GM18873 (cell line): Measurements from ENCODE around the gene UFD1.

Experiments used
- ATAC-seq: cut with Tn5 transposase; IDR thresholded peaks from one replicate; pipeline ENCODE4 v1.9.1; 2021; ENCODE audit warnings: mild to moderate bottlenecking, moderate library complexity, moderate number of reproducible peaks; ENCODE audit not compliant: unreplicated experiment, low FRiP score

Gene UFD1

DNA sequence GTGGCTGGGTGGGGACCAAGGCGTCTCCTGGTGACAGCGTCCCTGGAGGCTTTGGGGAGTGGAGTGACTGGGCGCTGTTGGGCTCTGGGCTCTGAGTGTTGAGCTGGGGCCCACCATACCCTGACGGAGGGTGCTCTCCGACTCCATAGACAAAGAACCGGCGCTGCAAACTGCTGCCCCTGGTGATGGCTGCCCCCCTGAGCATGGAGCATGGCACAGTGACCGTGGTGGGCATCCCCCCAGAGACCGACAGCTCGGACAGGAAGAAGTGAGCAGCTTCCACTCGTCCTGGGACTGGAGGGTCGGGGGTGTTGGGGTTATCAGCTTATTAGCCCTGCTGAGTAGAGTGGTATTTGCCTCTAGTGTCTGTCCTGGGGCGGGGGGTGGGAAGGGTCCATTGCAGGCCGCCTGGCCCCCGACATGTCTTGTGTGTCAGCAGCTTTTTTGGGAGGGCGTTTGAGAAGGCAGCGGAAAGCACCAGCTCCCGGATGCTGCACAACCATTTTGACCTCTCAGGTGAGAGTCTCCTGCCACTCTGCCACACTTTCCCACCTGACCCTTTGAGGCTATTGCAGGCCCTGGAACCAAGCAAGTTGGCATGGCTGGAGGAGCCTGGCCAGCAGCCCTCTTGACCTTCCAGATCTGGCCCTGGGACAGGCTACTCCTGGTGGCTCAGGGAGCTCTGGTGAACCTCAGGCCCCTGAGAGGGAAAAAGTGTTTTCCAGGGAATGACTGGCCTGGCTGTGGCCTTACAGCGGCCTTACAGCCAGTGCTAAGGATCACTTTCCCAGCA is 37.6 kb upstream of the UFD1 start:
- no peak for ATAC-seq

- no peak for ATAC-seq
These were observed 36.8 kb upstream of the UFD1 start for GRCh38 chr22:19515654-19516377.

- no peak for ATAC-seq
These were observed 36.0 kb upstream of the UFD1 start for GRCh38 chr22:19514831-19515565.

DNA sequence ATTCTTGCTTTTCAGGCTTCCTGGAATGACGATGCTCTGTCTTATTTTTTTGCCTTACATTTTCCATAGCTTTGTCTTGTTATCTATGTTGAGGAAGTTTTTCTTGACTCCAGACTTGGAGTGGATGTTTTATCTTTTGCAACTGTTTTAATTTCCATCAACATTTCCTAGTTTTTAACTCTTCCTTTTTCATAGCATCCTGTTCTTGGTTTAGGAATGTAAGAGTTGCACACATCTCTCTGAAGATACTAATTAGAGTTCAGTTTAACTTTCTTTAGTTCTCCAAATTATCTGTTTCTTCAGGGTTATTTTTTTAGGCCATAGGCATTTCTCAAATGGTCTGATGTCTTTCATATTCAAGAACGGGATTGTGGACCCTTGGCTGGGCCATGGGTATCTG is 34.8 kb upstream of the UFD1 start:
- ATAC-seq, result no peak

- no peak for ATAC-seq
These were observed 31.9 kb upstream of the UFD1 start for GRCh38 chr22:19510919-19511341.

DNA sequence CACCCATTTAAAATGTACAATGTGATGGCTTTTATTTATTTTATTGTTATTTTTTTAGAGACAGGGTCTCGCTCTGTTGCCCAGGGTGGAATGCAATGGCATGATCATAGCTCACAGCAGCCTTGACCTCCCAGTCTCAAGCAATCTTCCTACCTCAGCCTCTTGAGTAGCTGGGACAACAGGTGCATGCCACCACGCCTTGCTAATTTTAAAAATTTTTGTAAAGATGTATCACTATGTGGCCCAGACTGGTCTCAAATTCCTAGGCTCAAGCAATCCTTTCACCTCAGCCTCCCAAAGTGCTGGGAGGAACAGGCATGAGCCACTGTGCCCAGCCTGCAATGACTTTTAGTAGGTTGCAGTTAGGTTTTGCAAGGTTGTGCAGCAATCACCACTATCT is 30.9 kb upstream of the UFD1 start:
- ATAC-seq, result no peak

- no peak for ATAC-seq
These were observed 30.2 kb upstream of the UFD1 start for GRCh38 chr22:19509191-19509590.

DNA sequence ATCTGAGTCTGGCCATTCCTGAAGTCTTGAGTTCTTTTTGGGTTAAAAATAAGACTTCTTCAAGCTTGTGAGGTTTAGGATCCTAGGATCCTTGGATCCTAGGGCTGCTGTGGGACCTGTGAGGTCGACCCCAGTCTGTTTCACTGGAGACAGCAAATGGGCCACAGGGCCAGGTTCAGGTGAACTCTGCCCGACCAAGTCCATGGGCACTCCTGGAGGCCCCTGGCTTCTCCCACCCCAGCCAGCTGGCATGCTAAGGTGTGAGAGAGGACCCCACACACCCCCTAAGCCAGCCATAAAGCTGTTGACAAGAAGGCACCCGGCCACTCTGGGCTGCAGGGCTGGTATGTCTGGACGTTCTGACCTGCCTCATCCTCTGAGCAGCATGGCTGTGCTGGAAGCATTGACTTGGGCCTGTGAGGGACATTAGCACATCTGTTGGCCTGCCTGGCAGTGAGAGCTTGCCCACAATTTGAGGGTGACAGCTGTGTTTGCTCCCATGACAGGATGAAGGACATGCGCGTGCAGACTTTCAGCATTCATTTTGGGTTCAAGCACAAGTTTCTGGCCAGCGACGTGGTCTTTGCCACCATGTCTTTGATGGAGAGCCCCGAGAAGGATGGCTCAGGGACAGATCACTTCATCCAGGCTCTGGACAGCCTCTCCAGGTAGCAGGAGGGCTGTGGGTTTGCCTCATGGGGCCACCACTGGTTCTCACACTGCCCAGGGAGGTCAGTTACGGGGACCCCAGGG is 29.2 kb upstream of the UFD1 start:
- no peak for ATAC-seq

GRCh38 chr22:19507534-19507861 is 28.5 kb upstream of the UFD1 start:
- ATAC-seq, result no peak

DNA sequence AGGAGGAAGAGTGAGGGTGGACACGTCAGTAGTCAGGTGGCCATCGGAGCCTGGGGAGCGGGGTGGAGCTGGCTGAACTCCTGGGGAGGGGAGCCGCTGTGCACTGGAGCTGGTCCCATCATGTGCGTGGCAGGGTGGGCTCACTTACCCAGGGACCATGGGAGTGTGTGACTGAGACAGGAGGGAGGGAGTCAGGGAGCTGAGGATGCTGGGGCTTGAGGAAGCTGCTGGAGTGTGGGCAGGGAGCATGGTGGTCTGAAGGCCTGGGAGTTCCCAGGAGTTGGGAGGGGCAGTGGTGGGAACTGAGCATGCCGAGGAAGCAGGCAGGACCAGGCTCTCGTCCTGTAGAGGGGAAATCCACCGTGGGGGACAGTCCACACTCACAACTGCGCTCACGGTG is 27.2 kb upstream of the UFD1 start:
- no peak for ATAC-seq

DNA sequence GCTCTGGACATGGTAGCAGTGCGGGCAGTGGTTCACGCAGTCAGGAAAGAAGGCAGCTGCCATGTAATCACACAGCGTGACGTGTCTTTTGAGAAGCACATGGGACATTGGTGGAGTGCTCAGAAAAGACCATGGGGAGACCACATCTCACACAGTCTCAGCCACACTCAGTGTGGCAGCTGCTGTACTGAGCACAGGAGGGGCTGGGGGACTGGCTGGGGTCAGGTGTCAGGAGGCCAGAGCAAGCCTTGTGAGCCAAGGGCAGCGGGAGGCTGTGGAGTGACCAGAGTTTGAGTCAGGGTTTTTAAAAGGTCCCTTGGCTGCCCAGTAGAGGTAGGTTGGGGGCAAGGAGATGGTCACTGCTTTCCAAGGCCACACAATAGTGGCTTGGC is 26.7 kb upstream of the UFD1 start:
- ATAC-seq, result no peak

DNA sequence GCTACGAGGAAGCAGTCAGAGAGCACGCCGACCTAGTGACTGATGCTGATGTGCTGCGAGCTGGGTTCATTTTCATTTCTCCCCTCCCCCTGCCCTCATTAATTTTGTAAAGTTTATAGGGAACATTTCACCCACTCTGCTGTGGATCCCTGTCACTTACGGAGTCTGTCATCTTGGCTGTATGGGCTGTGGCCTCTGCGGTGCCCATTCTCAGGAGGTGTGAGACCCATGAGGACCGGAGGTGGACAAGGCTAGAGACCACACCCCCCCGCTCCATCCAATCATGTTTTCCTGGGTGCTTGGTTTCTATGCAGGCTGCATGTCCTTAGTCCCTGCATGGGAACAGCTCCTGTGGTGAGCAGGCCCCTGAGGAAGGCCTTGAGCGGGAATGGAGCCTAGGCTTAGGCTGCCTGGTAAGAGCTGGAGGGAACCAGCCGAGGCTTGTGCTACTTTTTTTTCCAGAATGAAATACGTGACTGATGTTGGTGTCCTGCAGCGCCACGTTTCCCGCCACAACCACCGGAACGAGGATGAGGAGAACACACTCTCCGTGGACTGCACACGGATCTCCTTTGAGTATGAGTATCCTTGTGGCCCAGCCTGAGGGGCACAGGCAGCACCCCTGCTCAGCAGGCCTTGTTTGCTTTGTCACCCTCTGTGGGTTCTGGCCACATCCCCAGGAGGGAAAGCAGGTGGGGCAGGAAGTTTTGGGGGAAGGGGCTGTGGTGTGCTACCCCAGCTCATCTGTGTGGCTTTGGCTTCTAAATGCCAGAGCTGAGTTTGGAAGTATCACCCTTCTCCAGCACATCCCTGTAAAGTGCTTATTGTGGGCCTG is 26.1 kb upstream of the UFD1 start:
- no peak for ATAC-seq

GRCh38 chr22:19503869-19504268 is 24.9 kb upstream of the UFD1 start:
- no peak for ATAC-seq

DNA sequence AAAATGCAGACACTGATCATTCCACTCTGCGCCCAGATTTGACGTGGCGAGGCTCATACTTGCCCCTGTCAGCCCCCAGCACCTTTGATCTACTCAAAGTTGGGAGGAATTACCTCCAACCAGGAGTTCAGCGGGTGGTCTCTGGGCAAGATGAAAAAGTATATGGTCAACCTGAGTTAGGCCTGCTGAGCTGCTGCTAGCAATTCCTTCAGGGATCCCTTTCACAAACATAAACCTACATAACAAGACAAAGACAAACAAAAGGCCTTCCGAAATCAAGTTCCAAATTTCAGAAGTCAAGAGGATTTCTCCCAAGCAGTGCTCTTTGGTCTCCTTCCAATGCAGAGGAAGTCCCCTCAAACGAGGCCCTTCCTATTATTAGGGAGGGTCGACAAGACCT is 24.4 kb upstream of the UFD1 start:
- no peak for ATAC-seq

DNA sequence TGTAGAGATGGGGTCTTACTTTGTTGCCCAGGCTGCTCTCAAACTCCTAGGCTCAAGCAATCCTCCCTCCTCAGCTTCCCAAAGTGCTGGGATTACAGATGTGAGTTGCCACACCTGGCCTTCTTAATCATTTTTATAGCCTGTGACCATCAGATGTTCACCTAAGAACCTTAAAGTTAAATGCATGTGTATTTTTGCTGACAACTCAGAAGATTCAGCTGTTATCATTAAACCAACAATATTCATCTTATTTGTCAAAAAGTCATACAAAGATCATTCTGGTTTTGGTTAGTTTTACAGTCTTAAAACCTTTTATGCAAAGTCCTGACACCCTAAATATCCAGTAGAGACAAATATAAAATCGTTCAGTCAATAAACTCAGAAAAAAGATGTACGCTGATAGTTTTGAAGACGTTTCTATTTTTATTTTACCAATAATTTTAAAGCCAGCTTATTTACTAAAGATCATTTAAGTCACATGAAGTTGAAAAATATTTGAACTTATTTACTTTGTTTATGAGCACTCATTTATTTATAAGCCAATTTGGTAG is 23.0 kb upstream of the UFD1 start:
- ATAC-seq, result no peak

GRCh38 chr22:19499880-19500242 is 20.9 kb upstream of the UFD1 start:
- ATAC-seq, result no peak

DNA sequence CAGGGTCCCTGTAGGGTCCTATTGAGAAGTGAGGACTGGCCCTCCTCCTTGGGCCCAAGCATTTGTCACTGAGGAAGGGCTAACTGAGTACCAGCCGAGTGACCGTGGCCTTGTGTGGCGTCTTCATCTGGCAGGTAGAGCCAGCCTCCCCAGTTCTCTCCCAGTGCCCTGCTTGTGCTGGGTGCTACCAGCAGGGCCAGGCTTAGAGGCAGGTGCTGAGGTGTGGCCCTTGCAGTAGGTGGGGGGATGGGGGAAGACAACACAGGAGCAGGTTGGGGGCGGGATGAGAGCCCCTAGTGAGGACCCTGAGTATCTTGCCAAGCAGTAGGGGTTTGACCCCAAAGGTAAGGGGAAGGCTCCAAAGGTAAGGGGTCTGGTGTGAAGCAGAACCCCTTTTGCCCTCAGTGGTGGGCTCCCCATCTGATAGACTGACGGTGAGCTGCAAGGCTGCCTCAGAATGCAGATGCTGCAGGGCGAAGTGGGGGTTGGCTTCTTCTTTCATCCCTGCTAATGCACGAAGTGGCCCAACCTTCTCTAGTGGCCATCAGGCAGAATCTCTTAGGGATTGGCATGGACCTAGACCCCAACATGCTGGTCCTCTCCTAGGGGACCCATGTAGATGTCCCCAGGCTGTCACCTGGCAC is 20.4 kb upstream of the UFD1 start:
- no peak for ATAC-seq

GRCh38 chr22:19498866-19499190 is 19.8 kb upstream of the UFD1 start:
- ATAC-seq, result no peak

DNA sequence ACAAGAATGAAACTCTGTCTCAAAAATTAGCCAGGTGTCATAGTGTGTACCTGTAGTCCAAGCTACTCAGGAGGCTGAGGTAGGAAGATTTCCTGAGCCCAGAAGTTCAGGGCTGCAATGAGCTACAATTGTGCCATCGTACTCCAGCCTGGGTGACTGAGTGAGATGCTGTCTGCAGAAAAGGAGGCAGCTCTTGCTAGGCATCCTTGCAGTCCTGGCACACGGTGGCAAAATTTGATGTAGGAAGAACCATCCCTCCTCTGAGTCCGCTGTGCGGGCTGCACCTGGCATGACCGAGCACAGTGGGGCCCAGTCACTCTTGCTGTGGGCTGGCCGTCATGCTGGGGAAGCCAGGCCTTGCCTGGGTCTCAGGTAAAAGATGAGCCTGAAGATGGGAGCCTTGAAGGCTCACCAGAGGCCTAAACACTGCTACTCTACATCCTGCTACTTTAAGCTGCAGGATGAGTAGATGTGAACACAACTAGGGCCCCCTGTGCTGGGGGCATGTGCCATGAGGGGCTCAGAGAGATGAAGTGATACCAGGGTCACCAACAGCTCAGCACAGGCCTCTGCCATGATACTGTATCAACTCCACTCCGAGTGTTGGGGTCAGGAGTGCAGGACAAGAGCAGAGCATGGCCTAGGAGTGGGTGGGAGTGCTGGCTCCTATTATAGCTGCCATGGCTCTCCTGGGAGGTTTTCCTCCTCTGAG is 19.3 kb upstream of the UFD1 start:
- ATAC-seq, result no peak
